HepG2 (cell line): Measurements from ENCODE around the gene POLN. TPM values are rescaled to one million over a fixed set of nuclear protein-coding genes. Genes with fewer than 3 reads are reported as not detected.

Experiments used
- ERF ChIP-seq: IDR thresholded peaks from 2 replicates; pipeline ENCODE4 v1.6.1; 2018; ENCODE audit warnings: missing biosample characterization, missing genetic modification reagents
- GLI4 ChIP-seq: sonication (generic); formaldehyde crosslinking; IDR thresholded peaks from 2 replicates; pipeline ENCODE4 v1.5.1; 2020; ENCODE audit warnings: missing genetic modification reagents, mild to moderate bottlenecking, moderate library complexity, borderline replicate concordance
- GTF3A ChIP-seq: sonication (generic); formaldehyde crosslinking; conservative IDR thresholded peaks from 2 replicates; pipeline ENCODE4 v1.4.0; 2020; ENCODE audit warnings: mild to moderate bottlenecking, missing genetic modification reagents
- IKZF4 ChIP-seq: sonication (generic); formaldehyde crosslinking; IDR thresholded peaks from 2 replicates; pipeline ENCODE4 v1.5.1; 2020; ENCODE audit warnings: borderline replicate concordance, mild to moderate bottlenecking, low read depth, missing genetic modification reagents; ENCODE audit errors: not compliant biosample characterization
- KAT8 ChIP-seq: IDR thresholded peaks from 2 replicates; pipeline ENCODE4 v1.6.1; 2016; ENCODE audit warnings: missing genetic modification reagents, missing compliant biosample characterization
- MAFK ChIP-seq, 2 experiments: IDR thresholded peaks in 1 of 2; conservative IDR thresholded peaks in 1 of 2; 2 replicates each; pipeline ENCODE4 v1.6.1; 2011; ENCODE audit warnings: improper control_type of control experiment in 2 of 2, low read length in 2 of 2
- NCOA5 ChIP-seq: sonication (generic); formaldehyde crosslinking; IDR thresholded peaks from 2 replicates; pipeline ENCODE4 v1.4.0; 2020; ENCODE audit warnings: missing genetic modification reagents
- PTBP1 ChIP-seq: fragments of 200-400 bp; formaldehyde crosslinking; IDR thresholded peaks from 2 replicates; pipeline ENCODE4 v1.6.1; 2018; ENCODE audit warnings: low read length, low read depth; ENCODE audit not compliant: poor library complexity, severe bottlenecking
- RBAK ChIP-seq: sonication (generic); formaldehyde crosslinking; IDR thresholded peaks from 2 replicates; pipeline ENCODE4 v1.5.1; 2020; ENCODE audit warnings: mild to moderate bottlenecking, missing genetic modification reagents
- REST ChIP-seq, 2 experiments: IDR thresholded peaks; 2 replicates each; pipeline ENCODE4 v1.6.1; 2011 to 2012; ENCODE audit warnings: low read length in 2 of 2, borderline replicate concordance in 1 of 2, low read depth in 1 of 2, mild to moderate bottlenecking in 1 of 2, moderate library complexity in 1 of 2
- SP2 ChIP-seq: sonication (generic); formaldehyde crosslinking; IDR thresholded peaks from 2 replicates; pipeline ENCODE4 v1.5.1; 2020; ENCODE audit warnings: mild to moderate bottlenecking, missing genetic modification reagents
- ZBTB20 ChIP-seq: sonication (generic); formaldehyde crosslinking; IDR thresholded peaks from 2 replicates; pipeline ENCODE4 v1.8.1; 2023; ENCODE audit warnings: missing genetic modification reagents, low read depth, mild to moderate bottlenecking, borderline replicate concordance
- ZMAT3 ChIP-seq: sonication (generic); formaldehyde crosslinking; conservative IDR thresholded peaks from 2 replicates; pipeline ENCODE4 v1.7.0; 2021; ENCODE audit warnings: missing genetic modification reagents
- ZNF143 ChIP-seq: sonication (generic); formaldehyde crosslinking; IDR thresholded peaks from 2 replicates; pipeline ENCODE4 v1.4.0; 2020; ENCODE audit warnings: missing genetic modification reagents
- ZNF496 ChIP-seq: sonication (generic); formaldehyde crosslinking; IDR thresholded peaks from 2 replicates; pipeline ENCODE4 v1.8.1; 2023; ENCODE audit warnings: mild to moderate bottlenecking, moderate library complexity, missing genetic modification reagents; ENCODE audit not compliant: insufficient replicate concordance
- ZNF703 ChIP-seq: sonication (generic); formaldehyde crosslinking; IDR thresholded peaks from 2 replicates; pipeline ENCODE4 v1.5.1; 2020; ENCODE audit warnings: missing genetic modification reagents, mild to moderate bottlenecking, moderate library complexity, borderline replicate concordance
- ZNF746 ChIP-seq: sonication (generic); formaldehyde crosslinking; IDR thresholded peaks from 2 replicates; pipeline ENCODE4 v1.8.0; 2022; ENCODE audit warnings: mild to moderate bottlenecking, missing genetic modification reagents
- polyA plus RNA-seq, 8 experiments: library from polyadenylated mRNA; depleted of rRNA in 3 of 8; stranded (reverse) in 7 of 8; unstranded in 1 of 8; fragments of >200 nt; fragmentation: Illumina TruSeq in 4 of 8; extraction: Trizol in 4 of 8; gene quantifications; 2 replicates each; pipeline versions ENCODE4 v1.2.1 to v1.2.3, GENCODE V29; 2011 to 2016; ENCODE audit warnings: low read depth in 4 of 8, missing spikeins in 1 of 8, mixed read lengths in 1 of 8; ENCODE audit not compliant: insufficient read depth in 1 of 8
- total RNA-seq, 5 experiments: library from RNA; depleted of rRNA; stranded (reverse); fragments of >200 nt; fragmentation: Illumina TruSeq; extraction: Trizol; gene quantifications; 2 replicates each; pipeline ENCODE4 v1.2.3, GENCODE V29; 2016; ENCODE audit warnings: low read depth in 1 of 5
- TF ChIP-seq, protein P1 (sequence below): sonication (generic); formaldehyde crosslinking; IDR thresholded peaks from 2 replicates; pipeline ENCODE4 v1.8.1; 2023; ENCODE audit warnings: mild to moderate bottlenecking, inconsistent platforms, moderate library complexity, missing genetic modification reagents, borderline replicate concordance
- TF ChIP-seq, protein P2 (sequence below): IDR thresholded peaks from 2 replicates; pipeline ENCODE4 v1.6.1; 2016; ENCODE audit warnings: missing compliant biosample characterization, missing genetic modification reagents, borderline replicate concordance
- TF ChIP-seq, protein P3 (sequence below): sonication (generic); formaldehyde crosslinking; conservative IDR thresholded peaks from 2 replicates; pipeline ENCODE4 v1.8.0; 2022; ENCODE audit warnings: missing genetic modification reagents

The POLN gene
- total and polyA plus RNA-seq, 2 of the 13 experiments (the other 11 are each of a cell fraction or from before 2014, with no cell fraction given) = 0.93 to 1.5 TPM

- TF ChIP-seq ERF (CRISPR knock-in tag) (no peak), RBAK (CRISPR knock-in tag) (peak; percentile 24; the same call in 1 of the 2 replicates), ZBTB20 (CRISPR knock-in tag) (no peak), ZNF143 (peak; percentile 67), PTBP1 (no peak), MAFK (conservative IDR thresholded peaks at IDR 0.05 in 1 of 2, IDR thresholded peaks at IDR 0.05 in 1 of 2; ENCODE audit: low read length in 2 of 2) (no peak), ZNF703 (CRISPR knock-in tag) (no peak), GTF3A (CRISPR knock-in tag) (no peak), NCOA5 (CRISPR knock-in tag) (0 out of 2 replicates have a peak, but pooled peaks have one; percentile 41), REST (IDR thresholded peaks at IDR 0.05; ENCODE audit: borderline replicate concordance in 1 of 2, low read depth in 1 of 2, low read length in 2 of 2) (no peak), KAT8 (no peak), ZMAT3 (CRISPR knock-in tag) (no peak), ZNF496 (CRISPR knock-in tag) (no peak), IKZF4 (CRISPR knock-in tag) (no peak), GLI4 (CRISPR knock-in tag) (no peak), ZNF746 (CRISPR knock-in tag) (no peak), SP2 (CRISPR knock-in tag) (no peak)
- TF ChIP-seq, protein P1, sequence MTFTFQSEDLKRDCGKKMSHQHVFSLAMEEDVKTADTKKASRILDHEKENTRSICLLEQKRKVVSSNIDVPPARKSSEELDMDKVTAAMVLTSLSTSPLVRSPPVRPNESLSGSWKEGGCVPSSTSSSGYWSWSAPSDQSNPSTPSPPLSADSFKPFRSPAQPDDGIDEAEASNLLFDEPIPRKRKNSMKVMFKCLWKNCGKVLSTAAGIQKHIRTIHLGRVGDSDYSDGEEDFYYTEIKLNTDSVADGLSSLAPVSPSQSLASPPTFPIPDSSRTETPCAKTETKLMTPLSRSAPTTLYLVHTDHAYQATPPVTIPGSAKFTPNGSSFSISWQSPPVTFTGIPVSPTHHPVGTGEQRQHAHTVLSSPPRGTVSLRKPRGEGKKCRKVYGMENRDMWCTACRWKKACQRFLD (CRISPR knock-in tag) = no peak
- TF ChIP-seq, protein P2, sequence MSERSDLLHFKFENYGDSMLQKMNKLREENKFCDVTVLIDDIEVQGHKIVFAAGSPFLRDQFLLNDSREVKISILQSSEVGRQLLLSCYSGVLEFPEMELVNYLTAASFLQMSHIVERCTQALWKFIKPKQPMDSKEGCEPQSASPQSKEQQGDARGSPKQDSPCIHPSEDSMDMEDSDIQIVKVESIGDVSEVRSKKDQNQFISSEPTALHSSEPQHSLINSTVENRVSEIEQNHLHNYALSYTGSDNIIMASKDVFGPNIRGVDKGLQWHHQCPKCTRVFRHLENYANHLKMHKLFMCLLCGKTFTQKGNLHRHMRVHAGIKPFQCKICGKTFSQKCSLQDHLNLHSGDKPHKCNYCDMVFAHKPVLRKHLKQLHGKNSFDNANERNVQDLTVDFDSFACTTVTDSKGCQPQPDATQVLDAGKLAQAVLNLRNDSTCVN (CRISPR knock-in tag) = peak; percentile 19; the same call in 1 of the 2 replicates
- TF ChIP-seq, protein P3, sequence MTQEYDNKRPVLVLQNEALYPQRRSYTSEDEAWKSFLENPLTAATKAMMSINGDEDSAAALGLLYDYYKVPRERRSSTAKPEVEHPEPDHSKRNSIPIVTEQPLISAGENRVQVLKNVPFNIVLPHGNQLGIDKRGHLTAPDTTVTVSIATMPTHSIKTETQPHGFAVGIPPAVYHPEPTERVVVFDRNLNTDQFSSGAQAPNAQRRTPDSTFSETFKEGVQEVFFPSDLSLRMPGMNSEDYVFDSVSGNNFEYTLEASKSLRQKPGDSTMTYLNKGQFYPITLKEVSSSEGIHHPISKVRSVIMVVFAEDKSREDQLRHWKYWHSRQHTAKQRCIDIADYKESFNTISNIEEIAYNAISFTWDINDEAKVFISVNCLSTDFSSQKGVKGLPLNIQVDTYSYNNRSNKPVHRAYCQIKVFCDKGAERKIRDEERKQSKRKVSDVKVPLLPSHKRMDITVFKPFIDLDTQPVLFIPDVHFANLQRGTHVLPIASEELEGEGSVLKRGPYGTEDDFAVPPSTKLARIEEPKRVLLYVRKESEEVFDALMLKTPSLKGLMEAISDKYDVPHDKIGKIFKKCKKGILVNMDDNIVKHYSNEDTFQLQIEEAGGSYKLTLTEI (CRISPR knock-in tag) = no peak
These were observed 170.5 kb downstream of the POLN start (continued) for GRCh38 chr4:2071252-2071911.
